PC-9 (cell line): ENCODE data around the gene FOXP2. TPM values are rescaled to one million over a fixed set of nuclear protein-coding genes. Genes with fewer than 3 reads are reported as not detected.

Experiments
- BruUV-seq: library from RNA; stranded (reverse); fragments of 400-500 nt; replicated peaks from 2 replicates; lab custom pipeline; 2021; lab: Mats Ljungman, UMichigan
- CTCF ChIA-PET: fragments of 300-600 bp; sonication (Branson Sonifier 250); formaldehyde crosslinking; loops from one replicate; lab custom pipeline; 2022; ENCODE audit warnings: antibody characterized with exemption; lab: Charles Lee
- POLR2A ChIA-PET: fragments of 300-600 bp; sonication (Branson Sonifier 250); formaldehyde crosslinking; loops from one replicate; lab custom pipeline; 2022; ENCODE audit warnings: antibody characterized with exemption; ENCODE audit not compliant: unreplicated experiment; lab: Charles Lee
- DNase-seq, 2 experiments: peaks; one replicate each; pipeline versions ENCODE4 v3.0.0 to v3.0.0-alpha.2; 2015 to 2022; ENCODE audit warnings: mixed read lengths in 1 of 2
- H2AFZ ChIP-seq: fragments of 200-600 bp; sonication (generic); 2 replicates; pipeline ENCODE4 v1.8.1; 2017; ENCODE audit warnings: antibody characterized with exemption
- H3F3A ChIP-seq: fragments of 200-600 bp; sonication (generic); 2 replicates; pipeline ENCODE4 v1.8.1; 2017; ENCODE audit warnings: antibody characterized with exemption, mild to moderate bottlenecking, low read depth; ENCODE audit not compliant: insufficient read depth
- H3K27ac ChIP-seq: fragments of 200-600 bp; sonication (generic); 2 replicates; pipeline ENCODE4 v1.6.1; 2016; ENCODE audit warnings: mixed run types
- H3K27me3 ChIP-seq: fragments of 200-600 bp; sonication (generic); 2 replicates; pipeline ENCODE4 v1.6.1; 2016; ENCODE audit warnings: low read depth, mixed run types; ENCODE audit not compliant: insufficient read depth
- H3K36me3 ChIP-seq: fragments of 200-600 bp; sonication (generic); 2 replicates; pipeline ENCODE4 v1.6.1; 2016; ENCODE audit warnings: low read depth, mixed run types
- H3K4me1 ChIP-seq: fragments of 200-600 bp; sonication (generic); replicated peaks from 2 replicates; pipeline ENCODE4 v1.6.1; 2016; ENCODE audit warnings: mixed run types; ENCODE audit not compliant: insufficient read depth
- H3K4me2 ChIP-seq: fragments of 200-600 bp; sonication (generic); 2 replicates; pipeline ENCODE4 v1.6.1; 2017; ENCODE audit warnings: mixed run types
- H3K4me3 ChIP-seq: fragments of 200-600 bp; sonication (generic); 2 replicates; pipeline ENCODE4 v1.6.1; 2016; ENCODE audit warnings: mixed run types
- H3K79me2 ChIP-seq: fragments of 200-600 bp; sonication (generic); 2 replicates; pipeline ENCODE4 v1.6.1; 2017; ENCODE audit warnings: low read depth, mixed run types
- H3K9me2 ChIP-seq: fragments of 200-600 bp; sonication (generic); 2 replicates; pipeline ENCODE4 v1.8.1; 2017; ENCODE audit warnings: mild to moderate bottlenecking; ENCODE audit not compliant: insufficient read depth
- H3K9me3 ChIP-seq: fragments of 200-600 bp; sonication (generic); 2 replicates; pipeline ENCODE4 v1.8.1; 2016; ENCODE audit warnings: low read depth; ENCODE audit not compliant: insufficient read depth
- H4K20me1 ChIP-seq: fragments of 200-600 bp; sonication (generic); 2 replicates; pipeline ENCODE4 v1.8.1; 2017; ENCODE audit not compliant: insufficient read depth
- EZH2 ChIP-seq: fragments of 200-600 bp; sonication (generic); IDR thresholded peaks from 2 replicates; pipeline ENCODE4 v1.8.0; 2017; ENCODE audit warnings: antibody characterized with exemption, low read depth
- intact Hi-C: fragments of 100-400 bp; cut with micrococcal nuclease; formaldehyde crosslinking; loops from one replicate; pipeline ENCODE4 v1.10.0; 2022; ENCODE audit not compliant: unreplicated experiment
- total RNA-seq: library from RNA; stranded (reverse); gene quantifications from 2 replicates; pipeline ENCODE4 v1.2.3, GENCODE V29; 2021
- TF ChIP-seq, protein P1 (sequence below): fragments of 200-600 bp; sonication (generic); conservative IDR thresholded peaks from 2 replicates; pipeline ENCODE4 v1.6.1; 2017; ENCODE audit warnings: mixed run types, antibody characterized with exemption, mild to moderate bottlenecking, moderate library complexity

The FOXP2 gene
- total RNA-seq, 1 experiment from 2014 or later, result 1.2 TPM

DNA sequence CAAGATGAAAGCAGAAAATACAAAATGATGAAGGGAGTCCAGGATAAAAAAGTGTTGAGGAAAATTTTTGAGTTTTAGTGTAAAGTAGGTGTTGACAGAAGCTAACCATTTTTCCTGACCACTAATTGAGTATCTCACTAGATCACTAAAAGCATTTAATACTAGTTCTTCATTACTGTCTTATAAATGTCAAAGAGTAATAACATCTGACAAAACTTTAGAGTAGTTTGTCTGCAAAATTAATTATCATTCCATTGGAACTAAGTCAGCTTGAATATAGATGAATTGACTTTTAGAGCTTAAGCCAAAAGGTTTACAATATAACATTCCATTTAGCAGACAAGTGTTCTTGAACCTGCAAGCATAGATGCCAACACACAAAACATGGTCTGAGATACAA lies 232.9 kb downstream of the FOXP2 start:
- no peak for DNase-seq
- Histone ChIP-seq H3K27me3 (no peaks in the 10 kb centered on the region), H3K27ac (no peak overlapping the region), H3F3A (no peaks in the 10 kb centered on the region), H4K20me1 (no peaks in the 10 kb centered on the region), H2AFZ (no peak overlapping the region), H3K9me2 (no peaks in the 10 kb centered on the region), H3K4me2 (no peak overlapping the region), H3K4me3 (no peak overlapping the region), H3K9me3 (no peaks in the 10 kb centered on the region), H3K4me1 (no peaks in the 10 kb centered on the region), H3K79me2 (no peaks in the 10 kb centered on the region), H3K36me3 (no peaks in the 10 kb centered on the region)
- TF ChIP-seq, protein P1, sequence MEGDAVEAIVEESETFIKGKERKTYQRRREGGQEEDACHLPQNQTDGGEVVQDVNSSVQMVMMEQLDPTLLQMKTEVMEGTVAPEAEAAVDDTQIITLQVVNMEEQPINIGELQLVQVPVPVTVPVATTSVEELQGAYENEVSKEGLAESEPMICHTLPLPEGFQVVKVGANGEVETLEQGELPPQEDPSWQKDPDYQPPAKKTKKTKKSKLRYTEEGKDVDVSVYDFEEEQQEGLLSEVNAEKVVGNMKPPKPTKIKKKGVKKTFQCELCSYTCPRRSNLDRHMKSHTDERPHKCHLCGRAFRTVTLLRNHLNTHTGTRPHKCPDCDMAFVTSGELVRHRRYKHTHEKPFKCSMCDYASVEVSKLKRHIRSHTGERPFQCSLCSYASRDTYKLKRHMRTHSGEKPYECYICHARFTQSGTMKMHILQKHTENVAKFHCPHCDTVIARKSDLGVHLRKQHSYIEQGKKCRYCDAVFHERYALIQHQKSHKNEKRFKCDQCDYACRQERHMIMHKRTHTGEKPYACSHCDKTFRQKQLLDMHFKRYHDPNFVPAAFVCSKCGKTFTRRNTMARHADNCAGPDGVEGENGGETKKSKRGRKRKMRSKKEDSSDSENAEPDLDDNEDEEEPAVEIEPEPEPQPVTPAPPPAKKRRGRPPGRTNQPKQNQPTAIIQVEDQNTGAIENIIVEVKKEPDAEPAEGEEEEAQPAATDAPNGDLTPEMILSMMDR, result no peak
- TF ChIP-seq EZH2, result no peak
- CTCF ChIA-PET, result no interaction called here
- intact Hi-C loops, result no loop called here
- POLR2A ChIA-PET, result no interaction called here
- no TSS peak for BruUV-seq

DNA sequence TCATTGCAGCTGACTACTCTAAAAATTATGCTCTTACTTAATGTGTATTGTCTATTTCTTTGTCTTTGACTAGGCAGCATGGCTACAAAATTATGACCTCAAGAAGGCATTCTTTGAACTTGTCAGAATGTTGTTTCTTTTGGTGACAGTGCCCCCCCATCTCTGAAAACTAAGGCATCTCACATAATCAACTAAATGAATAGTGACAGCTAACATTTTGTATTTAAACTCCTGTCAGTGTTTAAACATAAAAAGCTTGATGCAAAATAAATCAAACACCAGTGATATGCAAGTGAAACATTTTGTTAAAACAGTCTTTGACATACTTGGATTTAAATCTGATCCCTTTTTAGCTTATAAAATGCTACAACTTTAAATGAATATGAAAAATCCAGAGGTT lies 233.5 kb downstream of the FOXP2 start:
- H3K27me3 ChIP-seq, result no peaks in the 10 kb centered on the region

DNA sequence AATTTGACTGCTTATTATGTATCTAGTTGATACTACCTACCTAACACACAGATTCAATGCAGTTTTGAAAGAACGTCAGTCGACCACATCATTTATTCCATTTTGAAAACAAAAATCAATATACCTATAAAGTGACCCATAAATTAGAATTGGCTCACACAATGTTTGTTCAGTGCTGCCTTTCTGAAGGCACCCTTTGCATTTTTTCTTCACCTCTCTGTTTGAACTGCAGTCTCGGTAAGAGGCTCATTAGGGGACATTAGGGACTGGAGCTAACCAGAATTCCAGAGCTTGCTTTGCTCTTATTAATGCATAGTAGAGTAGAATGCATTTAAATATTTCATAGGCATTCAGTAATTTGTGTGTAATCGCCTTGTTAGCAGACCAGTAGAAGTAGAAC lies 234.1 kb downstream of the FOXP2 start:
- no peaks in the 10 kb centered on the region for H3K27me3 ChIP-seq
- H3F3A ChIP-seq, result no peaks in the 10 kb centered on the region
- H3K9me3 ChIP-seq, result no peaks in the 10 kb centered on the region
- ChIA-PET POLR2A (no interaction called here), CTCF (no interaction called here)
- BruUV-seq, result no TSS peak
- intact Hi-C loops, result no loop called here
- H3K4me1 ChIP-seq, result no peaks in the 10 kb centered on the region
- no peaks in the 10 kb centered on the region for H3K36me3 ChIP-seq
- H3K27ac ChIP-seq, result no peak overlapping the region
- H2AFZ ChIP-seq, result no peak overlapping the region
- no peak overlapping the region for H3K4me2 ChIP-seq
- no peak overlapping the region for H3K4me3 ChIP-seq
- DNase-seq, result no peak
- TF ChIP-seq, protein P1, result no peak
- no peak for TF ChIP-seq EZH2
- no peaks in the 10 kb centered on the region for H3K9me2 ChIP-seq
- H4K20me1 ChIP-seq, result no peaks in the 10 kb centered on the region
- no peaks in the 10 kb centered on the region for H3K79me2 ChIP-seq

More for the DNA sequence above, 233.5 kb downstream of the FOXP2 start:
- TF ChIP-seq EZH2, result no peak
- TF ChIP-seq, protein P1, result no peak
- DNase-seq, result no peak
- Histone ChIP-seq H3K4me3 (no peak overlapping the region), H2AFZ (no peak overlapping the region), H3F3A (no peaks in the 10 kb centered on the region), H3K36me3 (no peaks in the 10 kb centered on the region), H3K4me2 (no peak overlapping the region), H3K79me2 (no peaks in the 10 kb centered on the region), H3K4me1 (no peaks in the 10 kb centered on the region), H3K9me2 (no peaks in the 10 kb centered on the region), H4K20me1 (no peaks in the 10 kb centered on the region), H3K27ac (no peak overlapping the region), H3K9me3 (no peaks in the 10 kb centered on the region)
- intact Hi-C loops, result no loop called here
- ChIA-PET POLR2A (no interaction called here), CTCF (no interaction called here)
- no TSS peak for BruUV-seq
